H1 (cell line): ENCODE measurements around the gene TXK. TPM values are rescaled to one million over a fixed set of nuclear protein-coding genes. Genes with fewer than 3 reads are reported as not detected.

Experiments used
- CTCF ChIA-PET: fragments of 300-600 bp; sonication (Branson Sonifier 250); formaldehyde crosslinking; loops from one replicate; lab custom pipeline; 2021; ENCODE audit not compliant: partially characterized antibody; lab: Charles Lee
- POLR2A ChIA-PET: fragments of 300-600 bp; sonication (Branson Sonifier 250); formaldehyde crosslinking; loops from one replicate; lab custom pipeline; 2021; ENCODE audit warnings: inconsistent platforms; ENCODE audit not compliant: partially characterized antibody; lab: Charles Lee
- DNase-seq, 2 experiments: peaks; one replicate each; pipeline versions ENCODE4 v3.0.0 to v3.0.0-alpha.2; 2010 to 2022; ENCODE audit warnings: low spot score in 2 of 2, low read depth in 1 of 2, mixed read lengths in 1 of 2
- FAIRE-seq: peaks from 2 replicates; lab custom pipeline; 2011; peaks lifted over from hg19 to GRCh38; lab: Jason Lieb, UNC
- H2AFZ ChIP-seq: 2 replicates; pipeline ENCODE4 v1.8.1; 2012; ENCODE audit warnings: low read length, inconsistent platforms
- H2AK5ac ChIP-seq: 2 replicates; pipeline ENCODE4 v1.6.1; 2013; ENCODE audit warnings: low read depth, low read length
- H2BK120ac ChIP-seq: replicated peaks from 2 replicates; pipeline ENCODE3; 2013; ENCODE audit warnings: low read depth, low read length, inconsistent platforms
- H2BK12ac ChIP-seq: 2 replicates; pipeline ENCODE4 v1.6.1; 2013; ENCODE audit warnings: low read depth, low read length
- H2BK15ac ChIP-seq: 2 replicates; pipeline ENCODE4 v1.6.1; 2013; ENCODE audit warnings: low read length
- H2BK20ac ChIP-seq: 2 replicates; pipeline ENCODE4 v1.6.1; 2013; ENCODE audit warnings: low read length
- H2BK5ac ChIP-seq: 2 replicates; pipeline ENCODE4 v1.6.1; 2013; ENCODE audit warnings: low read depth, low read length
- H3K14ac ChIP-seq: 2 replicates; pipeline ENCODE4 v1.6.1; 2013; ENCODE audit warnings: inconsistent platforms; ENCODE audit not compliant: insufficient read length
- H3K18ac ChIP-seq: 2 replicates; pipeline ENCODE4 v1.6.1; 2013; ENCODE audit warnings: low read length; ENCODE audit errors: extremely low read depth
- H3K23ac ChIP-seq: 2 replicates; pipeline ENCODE4 v1.6.1; 2013; ENCODE audit warnings: inconsistent platforms; ENCODE audit not compliant: insufficient read length
- H3K23me2 ChIP-seq: 2 replicates; pipeline ENCODE4 v1.6.1; 2013; ENCODE audit warnings: low read depth, low read length
- H3K27ac ChIP-seq: 2 replicates; pipeline ENCODE4 v1.6.1; 2011; ENCODE audit warnings: low read depth, low read length, inconsistent platforms
- H3K27me3 ChIP-seq, 4 experiments: replicated peaks in 1 of 4; 1 replicate in 1 of 4; 2 replicates in 3 of 4; pipeline versions ENCODE4 v1.6.1 to v1.8.1; 2011 to 2013; ENCODE audit warnings: low read length in 3 of 4, mild to moderate bottlenecking in 3 of 4, inconsistent platforms in 2 of 4, mixed read lengths in 2 of 4, moderate library complexity in 1 of 4; ENCODE audit not compliant: control insufficient read depth in 3 of 4, insufficient read depth in 3 of 4; ENCODE audit errors: extremely low read depth in 1 of 4
- H3K36me3 ChIP-seq, 4 experiments: 2 replicates each; pipeline versions ENCODE4 v1.6.1 to v1.8.1; 2011 to 2013; ENCODE audit warnings: mild to moderate bottlenecking in 4 of 4, low read length in 3 of 4, moderate library complexity in 2 of 4, control low read depth in 1 of 4, inconsistent platforms in 1 of 4; ENCODE audit not compliant: insufficient read depth in 4 of 4, control insufficient read depth in 2 of 4
- H3K4ac ChIP-seq: replicated peaks from 2 replicates; pipeline ENCODE3; 2013; ENCODE audit warnings: low read length, low read depth, mixed read lengths, inconsistent platforms; ENCODE audit not compliant: insufficient read length
- H3K4me1 ChIP-seq, 4 experiments: replicated peaks in 1 of 4; 1 replicate in 1 of 4; 2 replicates in 3 of 4; pipeline versions ENCODE4 v1.6.1 to v1.8.1; 2011 to 2013; ENCODE audit warnings: low read length in 3 of 4, inconsistent platforms in 2 of 4, mixed read lengths in 1 of 4; ENCODE audit not compliant: insufficient read depth in 4 of 4, control insufficient read depth in 3 of 4
- H3K4me2 ChIP-seq, 2 experiments: 2 replicates each; pipeline versions ENCODE4 v1.6.1 to v1.8.1; 2011 to 2013; ENCODE audit warnings: low read depth in 2 of 2, low read length in 2 of 2, control low read depth in 1 of 2, inconsistent platforms in 1 of 2, mild to moderate bottlenecking in 1 of 2; ENCODE audit not compliant: insufficient read depth in 1 of 2
- H3K4me3 ChIP-seq, 4 experiments: fragments of 200-600, 300-600 bp in 1 of 4; sonication (generic), shearing (Covaris generic), sonication (Bioruptor Twin) in 1 of 4; 2 replicates each; pipeline versions ENCODE4 v1.5.1 to v1.8.1; 2011 to 2016; ENCODE audit warnings: low read length in 4 of 4, low read depth in 3 of 4, control low read depth in 2 of 4, inconsistent platforms in 2 of 4, mild to moderate bottlenecking in 2 of 4, mixed read lengths in 1 of 4, moderate library complexity in 1 of 4; ENCODE audit not compliant: insufficient read depth in 2 of 4; ENCODE audit errors: extremely low read depth in 1 of 4
- H3K56ac ChIP-seq: replicated peaks from 2 replicates; pipeline ENCODE3; 2013; ENCODE audit warnings: low read depth, mild to moderate bottlenecking, mixed read lengths, low read length, inconsistent platforms; ENCODE audit not compliant: insufficient read length
- H3K79me1 ChIP-seq: 2 replicates; pipeline ENCODE4 v1.6.1; 2013; ENCODE audit warnings: low read depth, low read length, control low read depth
- H3K79me2 ChIP-seq, 2 experiments: 2 replicates each; pipeline versions ENCODE4 v1.6.1 to v1.8.1; 2012 to 2013; ENCODE audit warnings: low read length in 2 of 2, mild to moderate bottlenecking in 2 of 2, inconsistent platforms in 1 of 2; ENCODE audit not compliant: insufficient read depth in 2 of 2, control insufficient read depth in 1 of 2
- H3K9ac ChIP-seq, 4 experiments: replicated peaks in 1 of 4; 1 replicate in 1 of 4; 2 replicates in 3 of 4; pipeline versions ENCODE4 v1.6.1 to v1.8.1; 2011 to 2013; ENCODE audit warnings: low read depth in 3 of 4, low read length in 3 of 4, control low read depth in 2 of 4, mild to moderate bottlenecking in 2 of 4, moderate library complexity in 2 of 4, inconsistent platforms in 1 of 4; ENCODE audit errors: extremely low read depth in 1 of 4
- H3K9me3 ChIP-seq, 2 experiments: 2 replicates each; pipeline versions ENCODE4 v1.6.1 to v1.8.1; 2012 to 2013; ENCODE audit warnings: mild to moderate bottlenecking in 2 of 2, moderate library complexity in 2 of 2, control low read depth in 1 of 2, inconsistent platforms in 1 of 2, low read depth in 1 of 2, low read length in 1 of 2, mixed read lengths in 1 of 2; ENCODE audit not compliant: insufficient read depth in 2 of 2
- H4K20me1 ChIP-seq, 2 experiments: replicated peaks in 1 of 2; 2 replicates each; pipeline versions ENCODE3 to v1.8.1; 2011 to 2013; ENCODE audit warnings: inconsistent platforms in 2 of 2, low read length in 2 of 2, mild to moderate bottlenecking in 1 of 2; ENCODE audit not compliant: insufficient read depth in 2 of 2, control insufficient read depth in 1 of 2
- H4K5ac ChIP-seq: 2 replicates; pipeline ENCODE4 v1.6.1; 2013; ENCODE audit warnings: low read length, low read depth, mixed read lengths, inconsistent platforms; ENCODE audit not compliant: insufficient read length
- H4K8ac ChIP-seq: 2 replicates; pipeline ENCODE4 v1.8.0; 2013; ENCODE audit warnings: mild to moderate bottlenecking, moderate library complexity, low read length, inconsistent platforms; ENCODE audit not compliant: insufficient read depth; ENCODE audit errors: extremely low read depth
- H4K91ac ChIP-seq: replicated peaks from 2 replicates; pipeline ENCODE3; 2013; ENCODE audit warnings: low read length, mixed read lengths, inconsistent platforms; ENCODE audit not compliant: insufficient read length
- ATF3 ChIP-seq: IDR thresholded peaks from 2 replicates; pipeline ENCODE4 v1.6.1; 2011; ENCODE audit warnings: low read depth, mild to moderate bottlenecking, low read length; ENCODE audit not compliant: insufficient read depth
- BACH1 ChIP-seq: IDR thresholded peaks from 2 replicates; pipeline ENCODE4 v1.6.1; 2012; ENCODE audit warnings: low read length, improper control_type of control experiment
- CBX8 ChIP-seq: fragments of 300-800, 300-1000 bp; sonication (generic); IDR thresholded peaks from 2 replicates; pipeline ENCODE4 v1.7.1; 2016; ENCODE audit warnings: low read depth, low read length, borderline replicate concordance
- CEBPB ChIP-seq: IDR thresholded peaks from 2 replicates; pipeline ENCODE4 v1.6.1; 2012; ENCODE audit warnings: low read depth, low read length
- CHD1 ChIP-seq: IDR thresholded peaks from 2 replicates; pipeline ENCODE4 v1.6.1; 2012; ENCODE audit warnings: low read depth, low read length, improper control_type of control experiment
- EGR1 ChIP-seq: IDR thresholded peaks from 2 replicates; pipeline ENCODE4 v1.6.1; 2011; ENCODE audit warnings: low read depth, low read length, borderline replicate concordance
- EP300 ChIP-seq, 2 experiments: IDR thresholded peaks; 1 replicate in 1 of 2; 2 replicates in 1 of 2; pipeline ENCODE4 v1.6.1; 2011 to 2012; ENCODE audit warnings: low read depth in 2 of 2, low read length in 2 of 2, mild to moderate bottlenecking in 2 of 2, borderline replicate concordance in 1 of 2, inconsistent platforms in 1 of 2, moderate library complexity in 1 of 2
- EZH2 ChIP-seq: fragments of 200-600 bp; sonication (generic); IDR thresholded peaks from 2 replicates; pipeline ENCODE4 v1.7.1; 2012; ENCODE audit warnings: low read depth, mild to moderate bottlenecking, moderate library complexity, low read length, inconsistent platforms; ENCODE audit not compliant: severe bottlenecking
- HDAC2 ChIP-seq, 2 experiments: fragments of 300-600 bp in 1 of 2; sonication (generic) in 1 of 2; IDR thresholded peaks; 2 replicates each; pipeline ENCODE4 v1.6.1; 2011 to 2012; ENCODE audit warnings: low read depth in 2 of 2, low read length in 2 of 2, mild to moderate bottlenecking in 2 of 2, moderate library complexity in 2 of 2, borderline replicate concordance in 1 of 2, inconsistent platforms in 1 of 2
- NRF1 ChIP-seq: IDR thresholded peaks from 2 replicates; pipeline ENCODE4 v1.6.1; 2011; ENCODE audit warnings: mild to moderate bottlenecking, low read depth, low read length, improper control_type of control experiment
- POLR2A ChIP-seq, 2 experiments: IDR thresholded peaks; 1 replicate in 1 of 2; 2 replicates in 1 of 2; pipeline ENCODE4 v1.6.1; 2011; ENCODE audit warnings: low read depth in 2 of 2, low read length in 2 of 2, mild to moderate bottlenecking in 2 of 2; ENCODE audit errors: control extremely low read depth in 1 of 2
- SAP30 ChIP-seq: fragments of 300-600 bp; sonication (generic); IDR thresholded peaks from 2 replicates; pipeline ENCODE4 v1.7.1; 2012; ENCODE audit warnings: low read length, moderate library complexity, mild to moderate bottlenecking, inconsistent platforms; ENCODE audit not compliant: insufficient read depth, insufficient replicate concordance
- SIRT6 ChIP-seq: IDR thresholded peaks from one replicate; pipeline ENCODE4 v1.7.1; 2012; ENCODE audit warnings: low read length, inconsistent platforms
- SIX5 ChIP-seq: IDR thresholded peaks from 2 replicates; pipeline ENCODE4 v1.6.1; 2011; ENCODE audit warnings: mild to moderate bottlenecking, low read depth, low read length
- YY1 ChIP-seq: IDR thresholded peaks from 2 replicates; pipeline ENCODE4 v1.6.1; 2011; ENCODE audit warnings: low read depth, mild to moderate bottlenecking, low read length
- WGBS, 2 experiments: shearing (Covaris generic) in 1 of 2; methylation state at CpG; one replicate each; pipeline versions ENCODE4 v1.1.6 to v1.1.7; 2013 to 2015; ENCODE audit warnings: low lambda C conversion rate in 2 of 2, mixed read lengths in 2 of 2, inconsistent platforms in 1 of 2, low coverage in 1 of 2, missing lambda C conversion rate in 1 of 2; ENCODE audit not compliant: insufficient replicate concordance in 2 of 2, insufficient coverage in 1 of 2, insufficient read length in 1 of 2; ENCODE audit errors: extremely low coverage in 1 of 2, missing lambda C conversion rate in 1 of 2; 5-methylcytosine and 5-hydroxymethylcytosine counted together
- polyA plus RNA-seq, 7 experiments: library from polyadenylated mRNA; depleted of rRNA in 3 of 7; stranded (reverse) in 5 of 7; unstranded in 2 of 7; fragments of >200 nt in 5 of 7; fragments of 200-250 nt in 2 of 7; gene quantifications; 1 replicate in 5 of 7; 2 replicates in 1 of 7; 4 replicates in 1 of 7; pipeline versions ENCODE4 v1.2.1 to v1.2.3, GENCODE V29; 2011 to 2013; ENCODE audit warnings: missing spikeins in 2 of 7, mixed read lengths in 2 of 7
- total RNA-seq: library from RNA; stranded (reverse); fragmentation: NEBNext Ultra II Directional; extraction: Animal tissue kit (Norgen Biotek cat#: 25700); gene quantifications from 2 replicates; pipeline ENCODE4 v1.2.1, GENCODE V29; 2021

Gene TXK
- total and polyA plus RNA-seq, 2 of the 8 experiments (the other 6 are each of a cell fraction or from before 2014, with no cell fraction given) = not detected

DNA sequence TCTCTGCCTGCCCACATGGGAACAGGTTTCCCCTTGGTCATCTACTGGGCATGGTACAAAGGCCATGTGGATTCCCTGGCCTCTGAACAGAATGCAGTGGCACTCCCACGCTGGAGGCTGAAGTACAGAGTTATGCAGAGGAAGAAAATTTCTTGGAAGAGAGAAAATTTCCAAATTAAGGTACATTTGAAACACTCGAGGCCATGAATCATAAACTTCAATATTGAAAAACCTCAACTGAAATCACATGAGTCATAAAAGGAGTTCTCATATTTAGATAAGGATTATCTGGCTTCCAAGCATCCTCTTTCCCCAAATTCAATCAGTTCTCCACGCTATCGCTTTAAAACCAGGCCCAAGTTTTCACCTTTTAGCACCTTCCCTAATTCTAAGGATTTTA, 28.1 kb upstream of the TXK start:
- Histone ChIP-seq H2BK5ac (no peak overlapping the region; the same call in 1 of the 2 replicates), H3K4ac (no peak overlapping the region), H4K91ac (no peak overlapping the region), H3K23me2 (no peaks in the 10 kb centered on the region), H3K36me3 (no peaks in the 10 kb centered on the region), H4K5ac (no peak overlapping the region), H3K9ac (no peak overlapping the region), H2BK12ac (no peak overlapping the region), H2BK20ac (no peak overlapping the region), H3K4me2 (no peak overlapping the region), H3K4me1 (no peaks in the 10 kb centered on the region), H3K27me3 (peaks cover 0 to 1% (median 0%) of the 10 kb centered on the region in 4 experiments; a peak in 1 of 7 replicates), H2AFZ (no peak overlapping the region), H4K8ac (no peak overlapping the region), H3K23ac (no peak overlapping the region), H3K56ac (no peak overlapping the region), H4K20me1 (no peaks in the 10 kb centered on the region), H2BK15ac (no peak overlapping the region), H3K27ac (no peak overlapping the region), H3K14ac (no peak overlapping the region), H2BK120ac (no peak overlapping the region), H2AK5ac (no peak overlapping the region), H3K79me1 (no peaks in the 10 kb centered on the region), H3K4me3 (no peak overlapping the region), H3K9me3 (no peaks in the 10 kb centered on the region), H3K79me2 (no peaks in the 10 kb centered on the region), H3K18ac (no peak overlapping the region)
- no peak for FAIRE-seq
- no peak for DNase-seq
- WGBS, 2 experiments = 90% methylated on average over 4 of the region's 4 CpGs; no CpG with 5 or more reads in 1 of the 2 experiments
- POLR2A ChIA-PET = no interaction called here
- CTCF ChIA-PET = no interaction called here
- TF ChIP-seq SIX5 = no peak
- TF ChIP-seq YY1 = no peak
- no peak for TF ChIP-seq CHD1
- TF ChIP-seq NRF1 = no peak
- TF ChIP-seq CEBPB = no peak
- TF ChIP-seq CBX8 = no peak
- TF ChIP-seq EGR1 = no peak
- TF ChIP-seq POLR2A (IDR thresholded peaks at IDR 0.05; ENCODE audit: control extremely low read depth in 1 of 2, low read depth in 2 of 2, low read length in 2 of 2) = no peak
- TF ChIP-seq SIRT6 = no peak
- no peak for TF ChIP-seq HDAC2 (IDR thresholded peaks at IDR 0.05; ENCODE audit: borderline replicate concordance in 1 of 2, low read depth in 2 of 2, low read length in 2 of 2)
- no peak for TF ChIP-seq BACH1
- TF ChIP-seq SAP30 = no peak
- no peak for TF ChIP-seq ATF3
- no peak for TF ChIP-seq EP300 (IDR thresholded peaks at IDR 0.05; ENCODE audit: borderline replicate concordance in 1 of 2, low read depth in 2 of 2, low read length in 2 of 2)
- TF ChIP-seq EZH2 = no peak
